Measurements from ENCODE around the gene WDR82. TPM values are rescaled to one million over a fixed set of nuclear protein-coding genes. Genes with fewer than 3 reads are reported as not detected.

WDR82 gene
- total and polyA plus RNA-seq, 2 of the 8 experiments (the other 6 are each of a cell fraction or from before 2014, with no cell fraction given) = 33.5 to 82.7 TPM

- Histone ChIP-seq H3K4me1 (replicated peaks in 1 of 4; ENCODE audit: control insufficient read depth in 3 of 4, insufficient read depth in 4 of 4, low read length in 3 of 4) (peaks cover 5 to 18% (median 14%) of the 10 kb centered on the region in 4 experiments), H3K23me2 (ENCODE audit: low read depth, low read length) (peaks cover 10% of the 10 kb centered on the region), H2BK5ac (ENCODE audit: low read depth, low read length) (no peak within 1 kb of the TSS; the same call in 1 of the 2 replicates), H4K20me1 (replicated peaks in 1 of 2; ENCODE audit: control insufficient read depth in 1 of 2, insufficient read depth in 2 of 2, low read length in 2 of 2) (peaks cover 5 to 12% of the 10 kb centered on the region in 2 experiments), H3K79me2 (ENCODE audit: control insufficient read depth in 1 of 2, insufficient read depth in 2 of 2, low read length in 2 of 2) (no peaks in the 10 kb centered on the region), H3K4ac (replicated peaks; ENCODE audit: insufficient read length, low read depth, low read length) (no peak within 1 kb of the TSS), H2BK20ac (ENCODE audit: low read length) (no peak within 1 kb of the TSS), H3K27ac (ENCODE audit: low read depth, low read length) (no peak within 1 kb of the TSS), H3K14ac (ENCODE audit: insufficient read length) (no peak within 1 kb of the TSS), H3K4me3 (ENCODE audit: extremely low read depth in 1 of 4, insufficient read depth in 2 of 4, low read depth in 3 of 4, low read length in 4 of 4) (peak within 1 kb of the TSS; percentile 32 to 58 (median 51)), H2BK12ac (ENCODE audit: low read depth, low read length) (peak within 1 kb of the TSS; percentile 50; the same call in 1 of the 2 replicates), H3K23ac (ENCODE audit: insufficient read length) (no peak within 1 kb of the TSS), H2BK120ac (replicated peaks; ENCODE audit: low read depth, low read length) (no peak within 1 kb of the TSS), H3K18ac (ENCODE audit: extremely low read depth, low read length) (no peak within 1 kb of the TSS; the same call in none of the 2 replicates), H3K27me3 (replicated peaks in 1 of 4; ENCODE audit: control insufficient read depth in 3 of 4, extremely low read depth in 1 of 4, insufficient read depth in 3 of 4, low read length in 3 of 4) (peaks cover 6 to 37% (median 23%) of the 10 kb centered on the region in 4 experiments; a peak in 6 of 7 replicates), H3K79me1 (ENCODE audit: low read depth, low read length) (no peaks in the 10 kb centered on the region), H2AK5ac (ENCODE audit: low read depth, low read length) (no peak within 1 kb of the TSS), H3K36me3 (ENCODE audit: control insufficient read depth in 2 of 4, insufficient read depth in 4 of 4, low read length in 3 of 4) (peaks cover 0 to 9% (median 0%) of the 10 kb centered on the region in 4 experiments; a peak in 2 of 8 replicates), H3K9ac (replicated peaks in 1 of 4; ENCODE audit: extremely low read depth in 1 of 4, low read depth in 3 of 4, low read length in 3 of 4) (peak within 1 kb of the TSS in 3 of 4 experiments; percentile 34 to 76 (median 44); a peak in 3 of 7 replicates), H2BK15ac (ENCODE audit: low read length) (peak within 1 kb of the TSS; percentile 88; the same call in 1 of the 2 replicates), H3K9me3 (ENCODE audit: insufficient read depth in 2 of 2, low read depth in 1 of 2, low read length in 1 of 2) (no peaks in the 10 kb centered on the region), H4K5ac (ENCODE audit: insufficient read length, low read depth, low read length) (peak within 1 kb of the TSS; percentile 19), H4K91ac (replicated peaks; ENCODE audit: insufficient read length, low read length) (peak within 1 kb of the TSS; percentile 47), H3K4me2 (ENCODE audit: insufficient read depth in 1 of 2, low read depth in 2 of 2, low read length in 2 of 2) (peak within 1 kb of the TSS; percentile 65 to 70), H2AFZ (ENCODE audit: low read length) (no peak within 1 kb of the TSS), H4K8ac (ENCODE audit: extremely low read depth, insufficient read depth, low read length) (no peak within 1 kb of the TSS; the same call in 1 of the 2 replicates), H3K56ac (replicated peaks; ENCODE audit: insufficient read length, low read depth, low read length) (no peak within 1 kb of the TSS)
- ChIA-PET POLR2A (ENCODE audit: partially characterized antibody) (interaction anchor here (1.0 to 3.6 kb wide), 8 partner anchors 9 to 33 kb away, joined by 3 to 27 read pairs (median 5); partner anchors contain the start of gene WDR82), CTCF (ENCODE audit: partially characterized antibody) (interaction anchor here (1.0 to 17.7 kb wide), 9 partner anchors 10 to 140 kb away, joined by 3 to 126 read pairs (median 5); partner anchors contain the start of gene WDR82)
- WGBS, 2 experiments (ENCODE audit: extremely low coverage in 1 of 2, insufficient coverage in 1 of 2, insufficient read length in 1 of 2, insufficient replicate concordance in 2 of 2, low coverage in 1 of 2, low lambda C conversion rate in 2 of 2, missing lambda C conversion rate in 1 of 2) = 9% methylated on average over 48 of the region's 98 CpGs; no CpG with 5 or more reads in 1 of the 2 experiments
- no peak for FAIRE-seq
- DNase-seq (ENCODE audit: low read depth in 1 of 2, low spot score in 2 of 2) = peak in 1 of 2 experiments; percentile 83
- peak; percentile 42 for TF ChIP-seq RNF2 (IDR thresholded peaks at IDR 0.05; ENCODE audit: borderline replicate concordance, low read depth, low read length, missing control alignments, poor library complexity, severe bottlenecking)
- TF ChIP-seq FOSL1 (IDR thresholded peaks at IDR 0.05; ENCODE audit: insufficient read depth, low read depth, low read length) = no peak
- TF ChIP-seq ASH2L (IDR thresholded peaks at IDR 0.05; ENCODE audit: low read length) = peak; percentile 73
- no peak for TF ChIP-seq ATF3 (IDR thresholded peaks at IDR 0.05; ENCODE audit: insufficient read depth, low read depth, low read length)
- TF ChIP-seq GTF2F1 (IDR thresholded peaks at IDR 0.05; ENCODE audit: borderline replicate concordance, low read depth, low read length) = peak; percentile 16; the same call in 1 of the 2 replicates
- TF ChIP-seq TEAD4 (IDR thresholded peaks at IDR 0.05; ENCODE audit: low read depth, low read length) = peak; percentile 95
- TF ChIP-seq MAX (IDR thresholded peaks at IDR 0.05) = peak; percentile 96
- TF ChIP-seq EZH2 (IDR thresholded peaks at IDR 0.05; ENCODE audit: low read depth, low read length, severe bottlenecking) = peak; percentile 43
Measured at GRCh38 chr3:52245322-52246263, 32.9 kb downstream of the WDR82 start, which contains the start of gene PPM1M. TSS of gene PPM1M (plus strand) at chr3:52245759. CDS start at chr3:52245825, 66 bp downstream.
